ENCODE data around the gene BRI3BP. TPM values are rescaled to one million over a fixed set of nuclear protein-coding genes. Genes with fewer than 3 reads are reported as not detected.

Gene BRI3BP
- total RNA-seq, 1 donor from 2014 or later = 11.6 TPM

- DNase-seq (ENCODE audit: low read depth) (no peak), FAIRE-seq (no peak)
- TF ChIP-seq CTCF (IDR thresholded peaks at IDR 0.05; ENCODE audit: insufficient read depth, low read length, severe bottlenecking) = no peak
- Histone ChIP-seq H3K36me3 (ENCODE audit: control insufficient read depth, insufficient read depth, low read length) (peaks cover 1% of the 10 kb centered on the region), H3K4me3 (ENCODE audit: low read depth, low read length) (no peak overlapping the region), H3K27me3 (ENCODE audit: control insufficient read depth, insufficient read depth, low read length) (no peaks in the 10 kb centered on the region)
These were observed 11.2 kb downstream of the BRI3BP start for GRCh38 chr12:125004621-125005020.

- H3K36me3 ChIP-seq (ENCODE audit: control insufficient read depth, insufficient read depth, low read length) = peaks cover 1% of the 10 kb centered on the region
- no peak for TF ChIP-seq CTCF (IDR thresholded peaks at IDR 0.05; ENCODE audit: insufficient read depth, low read length, severe bottlenecking)
- no peak for DNase-seq (ENCODE audit: low read depth)
- H3K4me3 ChIP-seq (ENCODE audit: low read depth, low read length) = no peak overlapping the region
- FAIRE-seq = no peak
- no peaks in the 10 kb centered on the region for H3K27me3 ChIP-seq (ENCODE audit: control insufficient read depth, insufficient read depth, low read length)
These were observed 12.2 kb downstream of the BRI3BP start for GRCh38 chr12:125005652-125006051.

GRCh38 chr12:125006365-125006764 is 12.9 kb downstream of the BRI3BP start:
- Histone ChIP-seq H3K36me3 (ENCODE audit: control insufficient read depth, insufficient read depth, low read length) (peaks cover 1% of the 10 kb centered on the region), H3K4me3 (ENCODE audit: low read depth, low read length) (no peak overlapping the region), H3K27me3 (ENCODE audit: control insufficient read depth, insufficient read depth, low read length) (no peaks in the 10 kb centered on the region)
- DNase-seq (ENCODE audit: low read depth) (no peak), FAIRE-seq (no peak)
- TF ChIP-seq CTCF (IDR thresholded peaks at IDR 0.05; ENCODE audit: insufficient read depth, low read length, severe bottlenecking) = no peak

- DNase-seq (ENCODE audit: low read depth) = no peak
- H3K27me3 ChIP-seq (ENCODE audit: control insufficient read depth, insufficient read depth, low read length) = no peaks in the 10 kb centered on the region
- peaks cover 5% of the 10 kb centered on the region for H3K36me3 ChIP-seq (ENCODE audit: control insufficient read depth, insufficient read depth, low read length)
- TF ChIP-seq CTCF (IDR thresholded peaks at IDR 0.05; ENCODE audit: insufficient read depth, low read length, severe bottlenecking) = no peak
- H3K4me3 ChIP-seq (ENCODE audit: low read depth, low read length) = no peak overlapping the region
- FAIRE-seq = no peak
These were observed 20.5 kb downstream of the BRI3BP start for GRCh38 chr12:125013816-125014442.

- Histone ChIP-seq H3K27me3 (ENCODE audit: control insufficient read depth, insufficient read depth, low read length) (no peaks in the 10 kb centered on the region), H3K4me3 (ENCODE audit: low read depth, low read length) (no peak overlapping the region), H3K36me3 (ENCODE audit: control insufficient read depth, insufficient read depth, low read length) (peaks cover 5% of the 10 kb centered on the region)
- DNase-seq (ENCODE audit: low read depth) (no peak), FAIRE-seq (peak; percentile 50)
- no peak for TF ChIP-seq CTCF (IDR thresholded peaks at IDR 0.05; ENCODE audit: insufficient read depth, low read length, severe bottlenecking)
These were observed 21.1 kb downstream of the BRI3BP start for GRCh38 chr12:125014526-125014925.

All from bronchial epithelial cell (primary cell).